ENCODE measurements around the gene UBLCP1. TPM values are rescaled to one million over a fixed set of nuclear protein-coding genes. Genes with fewer than 3 reads are reported as not detected.

UBLCP1 gene
- total and polyA plus RNA-seq, 2 donors (not counting 1 experiment from before 2014, with no cell fraction given): 13.9 to 30.4 TPM

- no peak overlapping the region for H3K27ac ChIP-seq (ENCODE audit: insufficient read depth, low read length)
- no peaks in the 10 kb centered on the region for H3K36me3 ChIP-seq (ENCODE audit: control insufficient read depth, insufficient read depth, low read length)
- DNase-seq (ENCODE audit: low read depth in 2 of 2): no peak
- no peak overlapping the region for H3K4me3 ChIP-seq (replicated peaks in 1 of 4; ENCODE audit: control extremely low read depth in 1 of 4, insufficient read depth in 1 of 4, low read depth in 3 of 4, low read length in 4 of 4)
- no peak overlapping the region for H2AFZ ChIP-seq (ENCODE audit: low read length)
- H3K4me1 ChIP-seq (ENCODE audit: control insufficient read depth, extremely low read depth, insufficient read depth, low read length): no peaks in the 10 kb centered on the region
- H4K20me1 ChIP-seq (ENCODE audit: control insufficient read depth, extremely low read depth, insufficient read depth, low read length): no peaks in the 10 kb centered on the region
- no peak overlapping the region for H3K9ac ChIP-seq (ENCODE audit: insufficient read depth, low read length)
- H3K79me2 ChIP-seq (ENCODE audit: control insufficient read depth, insufficient read depth, low read length): no peaks in the 10 kb centered on the region
- no peaks in the 10 kb centered on the region for H3K27me3 ChIP-seq (ENCODE audit: control insufficient read depth, insufficient read depth, low read length)
- TF ChIP-seq EZH2 (IDR thresholded peaks at IDR 0.05; ENCODE audit: low read length, missing control alignments) (no peak), CTCF (conservative IDR thresholded peaks at IDR 0.05 in 1 of 2, IDR thresholded peaks at IDR 0.05 in 1 of 2; ENCODE audit: low read depth in 1 of 2, low read length in 2 of 2) (no peak)
- H3K9me3 ChIP-seq (ENCODE audit: control insufficient read depth, insufficient read depth, low read depth, low read length): no peaks in the 10 kb centered on the region
- no peak overlapping the region for H3K4me2 ChIP-seq (ENCODE audit: extremely low read depth, insufficient read depth, low read length)
These were observed 13.9 kb upstream of the UBLCP1 start for GRCh38 chr5:159249158-159249557.

- no peaks in the 10 kb centered on the region for H3K9me3 ChIP-seq (ENCODE audit: control insufficient read depth, insufficient read depth, low read depth, low read length)
- no peaks in the 10 kb centered on the region for H4K20me1 ChIP-seq (ENCODE audit: control insufficient read depth, extremely low read depth, insufficient read depth, low read length)
- no peak overlapping the region for H3K27ac ChIP-seq (ENCODE audit: insufficient read depth, low read length)
- H3K4me1 ChIP-seq (ENCODE audit: control insufficient read depth, extremely low read depth, insufficient read depth, low read length): no peaks in the 10 kb centered on the region
- no peak for DNase-seq (ENCODE audit: low read depth in 2 of 2)
- no peaks in the 10 kb centered on the region for H3K27me3 ChIP-seq (ENCODE audit: control insufficient read depth, insufficient read depth, low read length)
- H3K4me2 ChIP-seq (ENCODE audit: extremely low read depth, insufficient read depth, low read length): no peak overlapping the region
- TF ChIP-seq EZH2 (IDR thresholded peaks at IDR 0.05; ENCODE audit: low read length, missing control alignments): no peak
- no peak for TF ChIP-seq CTCF (conservative IDR thresholded peaks at IDR 0.05 in 1 of 2, IDR thresholded peaks at IDR 0.05 in 1 of 2; ENCODE audit: low read depth in 1 of 2, low read length in 2 of 2)
- no peak overlapping the region for H3K9ac ChIP-seq (ENCODE audit: insufficient read depth, low read length)
- H3K4me3 ChIP-seq (replicated peaks in 1 of 4; ENCODE audit: control extremely low read depth in 1 of 4, insufficient read depth in 1 of 4, low read depth in 3 of 4, low read length in 4 of 4): no peak overlapping the region
- no peaks in the 10 kb centered on the region for H3K79me2 ChIP-seq (ENCODE audit: control insufficient read depth, insufficient read depth, low read length)
- H2AFZ ChIP-seq (ENCODE audit: low read length): no peak overlapping the region
- H3K36me3 ChIP-seq (ENCODE audit: control insufficient read depth, insufficient read depth, low read length): no peaks in the 10 kb centered on the region
These were observed 10.9 kb upstream of the UBLCP1 start for GRCh38 chr5:159252195-159252594.

DNA sequence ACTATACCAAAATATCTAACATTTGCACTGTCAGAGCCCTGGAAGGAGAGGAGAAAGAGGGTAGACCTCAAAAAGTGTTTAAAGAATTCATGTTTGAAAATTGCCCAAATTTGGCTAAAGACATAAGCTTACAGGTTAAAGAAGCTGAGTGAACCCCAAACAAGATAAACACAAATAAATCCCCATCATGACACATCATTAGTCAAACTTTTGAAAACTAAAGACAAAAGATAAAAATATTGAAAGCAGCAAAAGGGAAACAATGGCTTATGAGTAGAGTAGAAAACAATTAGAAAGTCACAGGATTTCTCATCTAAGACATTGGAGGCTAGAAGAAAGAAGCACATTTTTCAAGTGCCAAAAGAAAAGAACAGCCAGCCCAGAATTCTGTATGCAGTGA, 6.1 kb upstream of the UBLCP1 start:
- Histone ChIP-seq H3K79me2 (ENCODE audit: control insufficient read depth, insufficient read depth, low read length) (no peaks in the 10 kb centered on the region), H3K27me3 (ENCODE audit: control insufficient read depth, insufficient read depth, low read length) (no peaks in the 10 kb centered on the region), H3K9ac (ENCODE audit: insufficient read depth, low read length) (no peak overlapping the region), H3K27ac (ENCODE audit: insufficient read depth, low read length) (no peak overlapping the region), H4K20me1 (ENCODE audit: control insufficient read depth, extremely low read depth, insufficient read depth, low read length) (no peaks in the 10 kb centered on the region), H3K4me3 (replicated peaks in 1 of 4; ENCODE audit: control extremely low read depth in 1 of 4, insufficient read depth in 1 of 4, low read depth in 3 of 4, low read length in 4 of 4) (no peak overlapping the region), H2AFZ (ENCODE audit: low read length) (no peak overlapping the region), H3K9me3 (ENCODE audit: control insufficient read depth, insufficient read depth, low read depth, low read length) (no peaks in the 10 kb centered on the region), H3K36me3 (ENCODE audit: control insufficient read depth, insufficient read depth, low read length) (no peaks in the 10 kb centered on the region), H3K4me2 (ENCODE audit: extremely low read depth, insufficient read depth, low read length) (no peak overlapping the region), H3K4me1 (ENCODE audit: control insufficient read depth, extremely low read depth, insufficient read depth, low read length) (no peaks in the 10 kb centered on the region)
- TF ChIP-seq CTCF (conservative IDR thresholded peaks at IDR 0.05 in 1 of 2, IDR thresholded peaks at IDR 0.05 in 1 of 2; ENCODE audit: low read depth in 1 of 2, low read length in 2 of 2): no peak
- DNase-seq (ENCODE audit: low read depth in 2 of 2): no peak

Data from fibroblast of lung (primary cell).